HepG2 (cell line): ENCODE measurements around the gene ADAMTS17. TPM values are rescaled to one million over a fixed set of nuclear protein-coding genes. Genes with fewer than 3 reads are reported as not detected.

Experiments
- ATAC-seq: fragments of 200-7000 bp; cut with Tn5 transposase; 3 replicates; pipeline ENCODE4 v1.9.1; 2020; ENCODE audit warnings: mild to moderate bottlenecking, moderate library complexity
- BruUV-seq: library from RNA; stranded (reverse); fragments of 400-500 nt; replicated peaks from 2 replicates; lab custom pipeline; 2021; lab: Mats Ljungman, UMichigan
- CTCF ChIA-PET: fragments of 300-600 bp; formaldehyde crosslinking; extraction: SDS; loops from one replicate; lab custom pipeline; 2021; ENCODE audit warnings: low total read pairs, inconsistent platforms, low intra/inter-chr PET ratio; lab: Yijun Ruan, JAX
- POLR2A ChIA-PET: fragments of 350-600 bp; sonication (Branson Sonifier 250); formaldehyde crosslinking; loops from one replicate; lab custom pipeline; 2020; ENCODE audit warnings: antibody characterized with exemption, inconsistent platforms; lab: Yijun Ruan, JAX
- DNase-seq: peaks from one replicate; pipeline ENCODE4 v3.0.0-alpha.2; 2015; ENCODE audit warnings: low spot score
- FAIRE-seq: peaks from 3 replicates; lab custom pipeline; 2011; peaks lifted over from hg19 to GRCh38; lab: Jason Lieb, UNC
- H2AFZ ChIP-seq: one replicate; pipeline ENCODE4 v1.6.1; 2011; ENCODE audit warnings: low read length, inconsistent platforms
- H3K27ac ChIP-seq: fragments of 300-600 bp; 3 replicates; pipeline ENCODE4 v1.8.0; 2011; ENCODE audit warnings: mixed run types, mild to moderate bottlenecking, mixed read lengths, low read length, inconsistent platforms; ENCODE audit not compliant: insufficient read depth; ENCODE audit errors: extremely low read length
- H3K27me3 ChIP-seq, 2 experiments: fragments of 200-600 bp in 1 of 2; 2 replicates in 1 of 2; 3 replicates in 1 of 2; pipeline versions ENCODE4 v1.6.0 to v1.8.0; 2011; ENCODE audit warnings: low read length in 2 of 2, mild to moderate bottlenecking in 2 of 2, moderate library complexity in 2 of 2, inconsistent platforms in 1 of 2; ENCODE audit not compliant: insufficient read depth in 2 of 2, control insufficient read depth in 1 of 2
- H3K36me3 ChIP-seq, 2 experiments: fragments of 200-600 bp in 1 of 2; replicated peaks in 1 of 2; 2 replicates in 1 of 2; 3 replicates in 1 of 2; pipeline versions ENCODE4 v1.5.1 to v1.8.0; 2011; ENCODE audit warnings: low read length in 2 of 2, inconsistent platforms in 1 of 2; ENCODE audit not compliant: insufficient read depth in 2 of 2, control insufficient read depth in 1 of 2
- H3K4me1 ChIP-seq: 2 replicates; pipeline ENCODE4 v1.5.1; 2012; ENCODE audit warnings: low read length, inconsistent platforms; ENCODE audit not compliant: insufficient read depth
- H3K4me2 ChIP-seq: 2 replicates; pipeline ENCODE4 v1.6.0; 2011; ENCODE audit warnings: low read depth, low read length, inconsistent platforms
- H3K4me3 ChIP-seq, 3 experiments: fragments of 200-600 bp in 1 of 3; sonication (generic), shearing (Covaris generic) in 1 of 3; replicated peaks in 1 of 3; 2 replicates each; pipeline ENCODE4 v1.5.1; 2011 to 2016; ENCODE audit warnings: low read length in 3 of 3, inconsistent platforms in 2 of 3, low read depth in 2 of 3, mild to moderate bottlenecking in 2 of 3, control low read depth in 1 of 3, mixed read lengths in 1 of 3; ENCODE audit not compliant: insufficient read depth in 1 of 3
- H3K79me2 ChIP-seq: one replicate; pipeline ENCODE4 v1.6.1; 2011; ENCODE audit warnings: low read length, inconsistent platforms; ENCODE audit not compliant: insufficient read depth
- H3K9ac ChIP-seq: 2 replicates; pipeline ENCODE4 v1.6.0; 2011; ENCODE audit warnings: mild to moderate bottlenecking, low read depth, low read length, inconsistent platforms; ENCODE audit not compliant: insufficient read depth
- H3K9me3 ChIP-seq: 2 replicates; pipeline ENCODE4 v1.5.1; 2012; ENCODE audit warnings: mild to moderate bottlenecking, low read length
- H4K20me1 ChIP-seq: 2 replicates; pipeline ENCODE4 v1.6.0; 2011; ENCODE audit warnings: inconsistent platforms, mild to moderate bottlenecking, low read length, moderate library complexity; ENCODE audit not compliant: insufficient read depth
- ARID4A ChIP-seq: sonication (generic); formaldehyde crosslinking; IDR thresholded peaks from 2 replicates; pipeline ENCODE4 v1.5.0; 2020; ENCODE audit warnings: mild to moderate bottlenecking, missing genetic modification reagents, borderline replicate concordance
- DNMT3B ChIP-seq: conservative IDR thresholded peaks from 2 replicates; pipeline ENCODE4 v1.6.1; 2016; ENCODE audit warnings: missing biosample characterization, control low read depth
- KLF13 ChIP-seq: sonication (generic); formaldehyde crosslinking; IDR thresholded peaks from 2 replicates; pipeline ENCODE4 v1.4.0; 2020; ENCODE audit warnings: mild to moderate bottlenecking, missing genetic modification reagents
- MBNL3 ChIP-seq: fragments of 250-450 bp; sonication (Bioruptor Pico); conservative IDR thresholded peaks from 2 replicates; pipeline ENCODE4 v1.8.0; 2022; ENCODE audit warnings: mild to moderate bottlenecking, inconsistent platforms
- MYC ChIP-seq: sonication (generic); formaldehyde crosslinking; IDR thresholded peaks from 2 replicates; pipeline ENCODE4 v1.9.0; 2021; ENCODE audit warnings: missing genetic modification reagents, borderline replicate concordance
- SAFB2 ChIP-seq: sonication (generic); formaldehyde crosslinking; IDR thresholded peaks from 2 replicates; pipeline ENCODE4 v1.5.1; 2020; ENCODE audit warnings: missing genetic modification reagents, low read depth, mild to moderate bottlenecking, borderline replicate concordance
- SNAPC5 ChIP-seq: sonication (generic); formaldehyde crosslinking; IDR thresholded peaks from 2 replicates; pipeline ENCODE4 v1.8.1; 2023; ENCODE audit warnings: mild to moderate bottlenecking, missing genetic modification reagents, borderline replicate concordance
- TERF1 ChIP-seq: sonication (generic); formaldehyde crosslinking; IDR thresholded peaks from 2 replicates; pipeline ENCODE4 v1.8.0; 2022; ENCODE audit warnings: mild to moderate bottlenecking, missing genetic modification reagents, moderate library complexity
- TSC22D2 ChIP-seq: sonication (generic); formaldehyde crosslinking; IDR thresholded peaks from 2 replicates; pipeline ENCODE4 v1.5.1; 2020; ENCODE audit warnings: missing genetic modification reagents, mild to moderate bottlenecking, borderline replicate concordance
- ZNF10 ChIP-seq: sonication (generic); formaldehyde crosslinking; IDR thresholded peaks from 2 replicates; pipeline ENCODE4 v1.4.0; 2020; ENCODE audit warnings: mild to moderate bottlenecking, low read depth, missing genetic modification reagents, borderline replicate concordance
- ZNF121 ChIP-seq: sonication (generic); formaldehyde crosslinking; IDR thresholded peaks from 2 replicates; pipeline ENCODE4 v1.5.0; 2020; ENCODE audit warnings: mild to moderate bottlenecking, missing genetic modification reagents
- ZNF432 ChIP-seq: sonication (generic); formaldehyde crosslinking; IDR thresholded peaks from 2 replicates; pipeline ENCODE4 v1.5.0; 2020; ENCODE audit warnings: missing genetic modification reagents, mild to moderate bottlenecking, borderline replicate concordance
- ZNF512B ChIP-seq: sonication (generic); formaldehyde crosslinking; IDR thresholded peaks from 2 replicates; pipeline ENCODE4 v1.5.1; 2020; ENCODE audit warnings: missing genetic modification reagents, mild to moderate bottlenecking, borderline replicate concordance
- ZNF672 ChIP-seq: sonication (generic); formaldehyde crosslinking; IDR thresholded peaks from 2 replicates; pipeline ENCODE4 v1.8.1; 2022; ENCODE audit warnings: missing genetic modification reagents
- ZNF780A ChIP-seq: sonication (generic); formaldehyde crosslinking; IDR thresholded peaks from 2 replicates; pipeline ENCODE4 v1.8.0; 2022; ENCODE audit warnings: mild to moderate bottlenecking, missing genetic modification reagents, moderate library complexity
- ZNF878 ChIP-seq: sonication (generic); formaldehyde crosslinking; IDR thresholded peaks from 2 replicates; pipeline ENCODE4 v1.8.1; 2023; ENCODE audit warnings: mild to moderate bottlenecking, missing genetic modification reagents, moderate library complexity
- WGBS: methylation state at CpG from one replicate; pipeline ENCODE4 v1.1.6; 2017; ENCODE audit warnings: low lambda C conversion rate; 5-methylcytosine and 5-hydroxymethylcytosine counted together
- in situ Hi-C: cut with HindIII; loops from 2 replicates; pipeline ENCODE4 v1.10.0; 2017; ENCODE audit warnings: low pct_unique_long_range_greater_than_20kb; ENCODE audit not compliant: extremely low pct_ligation_motif_present
- intact Hi-C: fragments of 100-400 bp; cut with micrococcal nuclease; formaldehyde crosslinking; loops from one replicate; pipeline ENCODE4 v1.10.0; 2022; ENCODE audit not compliant: unreplicated experiment
- polyA plus RNA-seq, 8 experiments: library from polyadenylated mRNA; depleted of rRNA in 3 of 8; stranded (reverse) in 7 of 8; unstranded in 1 of 8; fragments of >200 nt; fragmentation: Illumina TruSeq in 4 of 8; extraction: Trizol in 4 of 8; gene quantifications; 2 replicates each; pipeline versions ENCODE4 v1.2.1 to v1.2.3, GENCODE V29; 2011 to 2016; ENCODE audit warnings: low read depth in 4 of 8, missing spikeins in 1 of 8, mixed read lengths in 1 of 8; ENCODE audit not compliant: insufficient read depth in 1 of 8
- total RNA-seq, 5 experiments: library from RNA; depleted of rRNA; stranded (reverse); fragments of >200 nt; fragmentation: Illumina TruSeq; extraction: Trizol; gene quantifications; 2 replicates each; pipeline ENCODE4 v1.2.3, GENCODE V29; 2016; ENCODE audit warnings: low read depth in 1 of 5

Gene ADAMTS17
- total and polyA plus RNA-seq, 2 of the 13 experiments (the other 11 are each of a cell fraction or from before 2014, with no cell fraction given): 0.02 to 0.04 TPM

- H3K4me1 ChIP-seq: 0 out of 2 replicates have a peak, but pooled peaks cover 6% of the 10 kb centered on the region
- no peaks in the 10 kb centered on the region for H3K9me3 ChIP-seq
- BruUV-seq: no TSS peak
- no peaks in the 10 kb centered on the region for H4K20me1 ChIP-seq
- H3K36me3 ChIP-seq: no peaks in the 10 kb centered on the region
- WGBS: 47% methylated on average over 6 of the region's 6 CpGs
- no peak for ATAC-seq
- no peak for FAIRE-seq
- POLR2A ChIA-PET: no interaction called here
- H3K79me2 ChIP-seq: no peaks in the 10 kb centered on the region
- in situ Hi-C loops: no loop called here
- H2AFZ ChIP-seq: no peak overlapping the region
- no peak overlapping the region for H3K4me2 ChIP-seq
- H3K9ac ChIP-seq: no peak overlapping the region
- no peak overlapping the region for H3K4me3 ChIP-seq
- CTCF ChIA-PET: no interaction called here
- TF ChIP-seq ZNF672 (no peak), ZNF10 (CRISPR knock-in tag) (no peak), TSC22D2 (CRISPR knock-in tag) (no peak), ZNF512B (CRISPR knock-in tag) (no peak), ZNF878 (CRISPR knock-in tag) (no peak), KLF13 (CRISPR knock-in tag) (no peak), MYC (CRISPR knock-in tag) (no peak), DNMT3B (CRISPR knock-in tag) (no peak), ZNF121 (CRISPR knock-in tag) (no peak), ZNF780A (no peak), ZNF432 (no peak), TERF1 (no peak), ARID4A (CRISPR knock-in tag) (no peak), SNAPC5 (CRISPR knock-in tag) (no peak), MBNL3 (CRISPR knock-in tag) (no peak), SAFB2 (CRISPR knock-in tag) (no peak)
- intact Hi-C loops: no loop called here
- no peak overlapping the region for H3K27ac ChIP-seq
- no peaks in the 10 kb centered on the region for H3K27me3 ChIP-seq
- DNase-seq: no peak
Observed at GRCh38 chr15:100041127-100041828, 300.5 kb downstream of the ADAMTS17 start.
